ENCODE data around the gene TOR2A.

The TOR2A gene

DNA sequence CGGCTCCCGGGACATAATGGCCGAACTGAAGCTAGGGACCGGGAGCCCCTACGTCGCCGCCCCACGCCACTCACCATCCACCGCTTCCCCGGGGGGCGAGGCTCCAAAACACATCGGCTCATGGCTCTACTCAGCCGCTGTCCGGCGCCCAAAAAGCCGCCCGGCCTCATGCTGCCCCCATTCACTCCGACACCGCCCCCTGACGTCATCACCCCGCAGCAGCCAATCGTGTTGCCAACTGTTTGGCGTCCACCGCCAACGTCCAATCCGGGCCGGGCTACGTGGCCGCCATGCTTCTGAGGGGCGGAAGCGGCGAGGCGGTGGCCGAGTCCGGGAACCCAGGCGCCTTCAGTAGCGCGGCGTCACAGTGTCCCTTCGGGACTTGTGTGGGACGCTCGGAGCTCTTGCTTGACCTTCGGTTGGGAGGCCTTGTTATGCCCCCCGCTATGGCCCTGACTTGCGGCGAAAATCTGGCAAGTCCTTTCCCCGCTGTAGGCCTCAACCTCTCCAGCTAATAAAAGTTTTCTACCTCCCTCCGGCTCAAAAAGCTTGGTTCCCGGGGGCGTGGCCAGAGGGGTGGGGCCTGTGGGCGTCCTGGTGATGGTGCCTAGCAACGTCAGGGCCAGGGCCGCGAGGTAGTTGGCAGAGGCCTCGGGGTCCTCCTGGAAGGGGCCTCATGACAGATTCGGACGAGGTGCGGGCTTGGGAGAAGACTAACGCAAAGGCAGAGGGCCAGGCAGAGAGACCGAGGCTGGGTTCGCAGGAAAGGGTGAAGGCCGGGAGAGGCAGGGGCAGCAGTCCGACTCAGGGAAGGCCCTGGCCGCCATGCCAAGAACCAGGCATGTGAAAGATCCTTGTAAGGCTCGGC, 19.4 kb downstream of the TOR2A start, which contains the start of the genes PTRH1 and TTC16:
Gene PTRH1, minus strand, starts transcription at position 194 of the 868 bp plus-strand sequence. Its CDS starts 24 bp downstream, at position 170.
Gene TTC16, plus strand, starts transcription at position 610 of the 868 bp plus-strand sequence. Its CDS starts 67 bp downstream, at position 677.
- peak; percentile 99 for DNase-seq

DNA sequence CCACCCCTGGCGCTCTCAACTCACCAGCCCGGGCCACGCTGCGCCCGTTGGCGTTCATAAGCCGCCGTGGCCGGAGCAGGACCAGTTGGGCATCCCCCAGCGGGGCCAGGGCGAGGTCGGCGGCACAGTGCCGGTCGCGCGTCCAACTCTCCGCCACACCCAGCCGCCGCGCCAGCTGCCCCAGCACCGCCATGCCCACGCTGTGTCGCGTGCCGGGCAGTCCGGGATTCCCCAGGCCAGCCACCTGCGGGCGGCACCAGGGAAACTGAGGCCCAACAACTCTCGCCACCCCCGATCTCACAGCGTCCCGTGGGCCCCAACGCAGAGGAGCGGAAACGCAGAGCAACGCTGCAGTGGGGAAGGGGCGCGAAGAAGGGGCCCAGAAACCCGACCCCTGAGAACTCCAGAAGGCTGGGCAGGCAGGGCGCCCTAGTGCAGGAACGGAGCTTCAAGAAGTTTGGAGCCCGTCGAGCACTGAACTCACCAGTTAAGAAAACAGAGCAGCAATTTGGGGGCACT, 20.1 kb downstream of the TOR2A start:
- DNase-seq = no peak

DNA sequence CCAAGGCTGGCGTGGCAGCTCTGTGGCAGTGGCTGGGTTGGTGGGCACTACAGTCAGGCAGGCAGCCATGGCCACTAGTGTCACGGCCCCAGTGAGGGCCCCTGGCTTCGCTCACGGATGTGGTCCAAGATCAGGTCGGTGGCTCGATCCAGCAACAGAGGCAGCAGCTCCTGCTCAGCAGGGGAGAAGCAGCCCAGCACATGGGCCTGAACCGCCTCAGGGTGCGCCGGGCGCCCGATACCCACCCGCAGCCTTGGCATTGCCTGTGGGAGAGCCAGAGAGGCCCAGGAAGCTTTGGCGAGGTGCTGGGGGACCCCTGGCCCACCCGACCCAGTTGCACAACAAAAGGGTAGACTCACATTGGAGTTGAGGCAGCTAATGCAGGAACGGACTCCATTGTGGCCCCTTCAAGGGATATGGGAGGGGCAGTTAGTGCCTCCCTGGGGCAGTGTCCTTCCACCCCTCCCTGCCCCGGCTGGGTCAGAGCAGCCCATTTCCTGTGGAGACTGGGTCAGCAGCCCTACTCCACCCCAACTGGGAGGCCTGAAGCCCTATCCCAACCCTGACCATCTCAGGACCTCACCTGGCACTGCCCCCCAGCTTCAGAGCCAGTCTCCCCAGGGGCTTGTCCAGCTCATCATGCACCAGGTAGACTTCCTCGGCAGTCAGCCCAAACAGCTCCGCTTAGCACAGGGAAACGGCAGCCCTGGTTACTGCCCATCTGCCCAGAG, 20.9 kb downstream of the TOR2A start:
- DNase-seq = no peak

DNA sequence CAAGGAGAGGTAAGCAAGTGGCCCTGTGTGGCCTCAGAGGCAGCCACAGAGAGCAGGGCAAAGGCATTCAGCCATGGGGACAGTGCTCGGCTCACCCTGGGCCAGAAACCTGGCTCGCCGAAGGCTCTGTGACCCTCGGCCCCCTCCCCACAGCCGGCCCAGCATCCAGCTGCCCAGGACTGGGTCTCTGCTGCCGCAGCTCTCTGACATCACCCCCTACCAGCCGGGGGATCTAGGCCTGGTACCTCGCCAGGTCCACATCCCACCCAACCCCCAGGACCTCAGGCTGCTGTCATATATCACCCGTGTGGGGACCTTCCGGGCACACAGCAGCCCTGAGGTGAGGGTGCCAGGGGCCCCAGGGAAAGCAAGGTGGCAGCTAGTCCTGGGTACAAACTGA, 22.2 kb downstream of the TOR2A start:
- no peak for DNase-seq

DNA sequence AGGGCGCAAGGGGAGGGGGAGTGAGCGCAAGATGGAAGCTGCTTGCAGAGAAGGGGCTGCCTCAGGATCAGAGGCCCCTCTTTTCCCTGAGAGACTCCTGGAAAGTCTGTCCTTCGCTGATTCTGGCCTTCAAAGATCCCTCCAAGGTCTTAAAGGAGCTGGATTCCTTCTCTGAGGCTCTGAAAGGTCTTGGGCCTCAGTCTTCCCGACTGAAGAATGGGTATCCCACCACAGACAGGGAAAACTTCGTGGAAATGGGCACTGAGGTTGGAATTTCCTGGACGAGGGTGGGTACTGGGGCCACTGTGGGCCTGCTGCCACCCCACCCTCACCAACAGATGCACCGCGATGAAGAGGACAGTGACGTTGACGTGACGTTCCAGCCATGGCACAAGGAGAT, 22.7 kb downstream of the TOR2A start:
- DNase-seq = no peak

DNA sequence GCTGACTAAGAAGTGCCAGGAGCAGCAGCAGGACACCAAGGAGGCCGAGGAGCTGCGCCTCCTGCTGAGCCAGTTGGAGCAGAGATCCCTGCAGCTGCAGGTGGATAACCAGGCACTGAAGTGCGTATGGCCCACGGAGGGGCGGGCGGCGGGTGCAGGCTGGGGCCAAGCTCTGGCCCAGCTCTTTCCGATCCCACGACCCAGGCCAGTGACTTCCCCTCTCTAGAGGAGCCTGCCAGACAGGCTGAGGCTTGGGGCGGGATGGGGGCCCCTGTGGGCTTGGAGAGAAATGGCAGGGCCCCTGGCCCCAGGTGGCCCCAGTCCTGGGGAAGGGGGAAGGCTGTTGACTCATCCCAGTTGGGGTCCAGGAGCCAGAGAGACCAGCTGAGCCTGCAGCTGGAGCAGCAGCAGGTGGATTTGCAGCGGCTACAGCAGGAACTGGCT, 23.2 kb downstream of the TOR2A start:
- no peak for DNase-seq

DNA sequence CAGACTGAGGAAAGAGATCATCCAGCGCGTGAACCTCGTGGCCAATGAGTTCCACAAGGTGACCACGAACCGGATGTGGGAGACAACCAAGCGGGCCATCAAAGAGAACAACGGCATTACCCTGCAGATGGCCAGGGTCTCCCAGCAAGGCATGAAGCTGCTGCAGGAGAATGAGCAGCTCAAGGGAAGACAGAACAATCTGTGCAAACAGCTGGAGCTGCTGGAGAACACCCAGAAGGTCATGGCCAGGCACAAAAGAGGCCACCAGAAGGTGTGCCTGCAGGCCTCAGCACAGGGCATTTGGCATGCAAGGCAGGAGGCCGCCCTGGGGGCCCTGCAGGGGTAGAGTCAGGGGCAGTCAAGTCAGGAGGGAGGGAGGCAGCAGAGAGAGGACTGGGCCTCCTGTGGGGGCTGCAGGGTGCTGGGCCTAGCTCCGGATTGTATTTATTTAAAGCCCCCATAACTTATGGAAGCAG, 23.8 kb downstream of the TOR2A start:
- no peak for DNase-seq

DNA sequence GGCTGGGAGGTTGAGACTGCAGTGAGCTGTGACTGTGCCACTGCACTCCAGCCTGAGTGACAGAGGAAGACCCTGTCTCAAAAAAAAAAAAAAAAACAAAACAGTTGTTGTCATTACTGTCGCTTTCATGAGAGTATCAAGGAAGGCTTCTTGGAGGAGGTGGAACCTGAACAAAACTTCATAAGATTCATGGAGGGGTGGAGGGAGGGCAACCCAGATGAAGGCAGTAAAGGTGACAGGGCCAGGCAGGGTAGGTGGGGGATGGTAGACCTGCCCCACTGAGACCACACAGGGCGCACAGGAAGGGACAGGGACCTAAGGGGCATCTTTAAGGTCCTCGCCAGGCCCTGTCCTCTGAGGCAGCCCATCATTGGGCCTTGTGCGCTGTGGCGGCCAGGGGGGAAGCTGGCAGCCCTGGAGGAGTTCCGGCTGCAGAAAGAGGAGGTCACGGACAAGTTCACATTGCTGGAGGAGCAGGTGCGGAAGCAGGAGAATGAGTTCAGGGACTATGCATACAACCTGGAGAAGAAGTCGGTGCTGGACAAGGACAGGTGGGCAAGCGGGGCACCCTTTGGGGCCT, 24.8 kb downstream of the TOR2A start:
- no peak for DNase-seq

DNA sequence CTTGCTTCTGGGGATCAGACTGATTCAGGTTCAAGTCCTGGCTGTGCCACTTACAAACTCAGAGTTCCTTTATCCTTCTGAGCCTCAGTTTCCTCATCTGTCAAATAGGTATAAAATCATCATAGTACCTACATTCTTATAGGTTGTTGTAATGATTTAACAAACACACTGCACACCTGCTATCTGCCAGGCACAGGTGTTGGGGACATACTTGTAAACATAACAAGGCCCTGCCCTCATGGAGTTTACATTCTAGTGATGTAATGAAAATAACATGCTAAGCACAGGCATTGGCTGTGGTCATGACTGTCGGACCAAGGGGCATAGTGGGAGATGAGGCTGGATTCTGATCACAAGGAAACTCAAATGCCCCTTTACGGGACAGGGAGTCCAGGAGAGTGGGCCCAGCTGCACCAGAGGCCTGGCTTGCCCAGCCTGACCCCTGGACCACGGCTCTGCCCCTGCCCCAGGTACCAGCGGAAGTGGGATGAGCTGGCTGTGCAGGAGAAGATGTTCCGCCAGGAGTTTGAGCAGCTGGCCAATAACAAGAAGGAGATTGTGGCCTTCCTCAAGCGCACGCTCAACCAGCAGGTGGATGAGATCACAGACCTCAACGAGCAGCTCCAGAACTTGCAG, 26.0 kb downstream of the TOR2A start:
- no peak for DNase-seq

DNA sequence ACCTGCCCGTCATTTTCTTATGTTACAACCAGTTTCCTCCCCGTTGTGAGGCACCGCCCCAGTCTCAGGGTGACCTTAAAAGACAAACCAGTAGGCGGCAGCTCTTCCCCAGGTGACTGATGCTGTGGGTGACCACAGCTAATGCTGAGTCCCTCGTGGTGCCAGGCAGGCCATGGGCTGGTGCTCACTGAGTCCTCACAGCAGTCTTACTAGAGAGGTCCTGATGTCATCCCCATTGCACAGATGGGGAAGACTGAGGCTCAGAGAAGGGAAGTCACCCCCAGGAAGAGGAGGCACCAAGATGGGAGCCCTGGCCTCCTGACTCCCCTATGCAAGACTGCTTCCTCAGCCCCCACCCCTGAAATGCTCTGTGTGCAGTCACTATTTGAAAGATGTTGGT, 27.3 kb downstream of the TOR2A start:
- DNase-seq = no peak

DNA sequence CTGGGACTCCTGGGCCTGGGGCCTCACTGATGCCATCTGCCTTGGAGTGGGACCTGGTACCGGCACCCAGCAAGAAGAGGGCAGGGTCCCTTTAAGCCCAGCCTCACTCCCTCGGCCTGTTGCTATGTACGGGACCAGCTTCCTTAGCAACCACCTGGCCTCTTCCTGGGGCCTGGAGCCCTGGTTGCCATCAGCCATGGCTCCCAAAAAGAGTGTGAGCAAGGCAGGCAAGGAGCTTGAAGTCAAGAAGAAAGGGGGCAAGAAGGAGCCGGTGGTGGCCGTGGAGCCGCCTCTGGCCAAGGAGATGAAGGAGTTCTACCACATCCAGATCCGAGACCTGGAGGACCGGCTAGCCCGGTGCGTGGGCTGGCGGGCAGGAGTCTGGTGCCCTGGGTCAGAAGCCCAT, 28.3 kb downstream of the TOR2A start, which contains the start of gene CFAP157:
Gene CFAP157, plus strand, starts transcription at position 153 of the 406 bp plus-strand sequence. Its CDS starts 44 bp downstream, at position 197.
- DNase-seq = no peak

DNA sequence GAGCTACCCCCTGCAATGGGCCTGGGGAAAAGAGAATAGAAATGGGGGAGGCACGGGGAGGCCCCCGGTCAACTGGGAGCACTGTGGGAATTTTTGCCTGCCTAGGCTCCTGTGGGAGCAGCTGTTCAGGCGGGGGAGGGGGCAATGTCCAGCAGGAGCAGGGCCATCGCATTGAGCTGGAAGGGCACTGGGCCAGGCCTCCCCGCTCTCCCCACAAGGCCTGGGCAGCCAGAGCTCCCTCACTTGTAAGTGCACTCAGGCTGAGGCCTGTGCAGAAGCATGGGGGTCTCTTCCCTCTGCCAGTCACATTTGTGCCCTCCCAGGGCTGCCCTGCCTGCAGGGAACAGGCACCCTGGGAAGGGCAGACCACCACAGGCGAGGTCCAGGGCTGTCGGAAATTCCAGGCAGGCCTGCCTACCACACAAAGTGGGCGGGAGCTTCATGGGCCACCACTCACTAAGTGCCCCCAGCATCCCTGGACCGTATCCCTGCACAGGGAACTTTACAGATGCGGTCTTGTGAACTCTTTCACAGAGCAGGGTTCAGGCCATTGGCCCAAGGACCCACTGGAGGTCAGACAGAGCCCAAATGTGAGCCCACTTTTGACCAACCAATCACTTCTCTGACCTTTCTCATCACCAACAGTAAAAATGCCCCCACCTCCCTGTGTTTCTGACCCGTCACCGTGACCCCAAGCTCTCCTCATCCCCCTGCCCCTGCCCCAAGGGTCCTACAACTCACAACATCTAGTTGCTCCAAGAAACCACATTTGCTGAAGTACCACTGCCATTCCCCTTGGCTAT, 29.3 kb downstream of the TOR2A start:
- DNase-seq = no peak

DNA sequence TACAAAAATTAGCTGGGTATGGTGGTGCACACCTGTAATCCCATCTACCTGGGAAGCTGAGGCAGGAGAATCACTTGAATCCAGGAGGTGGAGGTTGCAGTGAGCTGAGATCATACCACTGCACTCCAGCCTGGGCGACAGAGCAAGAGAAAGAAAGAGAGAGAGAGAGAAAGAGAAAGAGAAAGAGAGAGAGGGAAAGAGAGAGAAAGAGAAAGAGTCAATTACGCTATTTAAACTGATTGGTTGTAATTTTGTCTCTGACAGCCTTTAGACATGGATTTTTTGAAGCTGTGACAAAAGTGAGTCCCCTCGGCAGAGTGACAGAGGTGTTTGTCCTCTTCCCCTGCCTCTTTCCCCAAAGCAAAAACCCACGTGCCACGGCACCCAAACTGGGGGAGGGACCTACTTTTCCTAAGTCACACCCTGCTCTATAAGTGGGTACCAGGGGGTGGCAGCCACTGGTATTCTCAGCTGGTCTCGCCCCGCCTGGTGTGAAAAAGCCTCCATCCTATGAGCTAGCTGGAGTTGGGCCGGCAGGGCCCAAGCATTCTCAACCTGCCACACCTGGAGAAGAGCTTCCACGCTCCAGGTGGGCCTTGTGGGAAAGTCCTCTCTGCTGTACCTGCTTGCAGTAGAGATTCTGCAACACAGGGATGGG, 31.7 kb downstream of the TOR2A start:
- DNase-seq = no peak

DNA sequence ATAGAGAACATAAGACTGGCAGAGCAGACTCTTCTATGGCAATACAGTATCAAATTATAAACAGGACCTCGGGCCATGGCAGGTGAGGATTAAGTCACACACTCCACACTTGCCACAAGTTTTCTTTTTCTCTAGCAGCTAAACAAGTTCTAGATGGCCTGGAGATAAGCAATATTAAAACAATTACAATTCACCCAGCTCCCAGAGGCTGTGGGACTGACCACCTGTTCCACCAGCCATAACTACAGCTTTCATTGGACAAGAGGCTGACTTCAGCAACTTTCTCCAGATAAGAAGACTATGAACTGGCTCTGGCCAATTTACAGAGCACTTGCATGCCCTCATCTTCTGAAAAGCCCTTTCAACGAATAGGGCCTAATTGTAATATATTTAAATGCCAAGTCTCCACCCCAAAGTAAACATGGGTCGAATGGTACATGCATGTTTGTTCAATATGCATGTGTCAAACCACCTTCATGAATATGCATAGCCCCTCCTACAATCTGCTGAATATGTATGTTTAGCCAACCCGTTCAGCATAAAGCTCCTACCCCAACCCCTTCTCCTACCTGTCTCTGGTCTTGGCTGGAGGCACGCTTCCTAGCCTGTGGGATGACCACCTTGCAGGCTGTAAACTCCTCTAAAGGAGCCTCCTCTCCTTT, 34.4 kb downstream of the TOR2A start:
- DNase-seq = no peak

DNA sequence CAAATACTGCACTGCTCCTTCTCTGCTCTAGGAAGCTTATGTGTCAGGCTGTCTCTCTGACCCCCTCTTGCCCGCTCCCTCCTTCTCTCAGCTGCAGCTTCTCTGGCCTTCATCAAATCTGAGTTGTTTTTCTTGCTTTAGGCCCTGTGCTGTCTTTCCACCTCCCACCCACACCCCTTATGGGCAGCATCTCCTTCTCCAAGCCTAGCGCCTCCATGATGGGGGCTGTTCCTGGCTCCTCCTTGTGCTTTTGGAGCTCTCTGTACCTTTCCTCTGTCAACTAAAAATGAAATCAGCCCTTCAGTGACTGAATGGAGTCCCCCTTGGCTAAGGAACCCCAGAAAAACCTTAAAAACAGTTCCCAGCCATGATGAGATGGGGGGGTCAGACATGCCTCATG, 35.0 kb downstream of the TOR2A start:
- DNase-seq = no peak

DNA sequence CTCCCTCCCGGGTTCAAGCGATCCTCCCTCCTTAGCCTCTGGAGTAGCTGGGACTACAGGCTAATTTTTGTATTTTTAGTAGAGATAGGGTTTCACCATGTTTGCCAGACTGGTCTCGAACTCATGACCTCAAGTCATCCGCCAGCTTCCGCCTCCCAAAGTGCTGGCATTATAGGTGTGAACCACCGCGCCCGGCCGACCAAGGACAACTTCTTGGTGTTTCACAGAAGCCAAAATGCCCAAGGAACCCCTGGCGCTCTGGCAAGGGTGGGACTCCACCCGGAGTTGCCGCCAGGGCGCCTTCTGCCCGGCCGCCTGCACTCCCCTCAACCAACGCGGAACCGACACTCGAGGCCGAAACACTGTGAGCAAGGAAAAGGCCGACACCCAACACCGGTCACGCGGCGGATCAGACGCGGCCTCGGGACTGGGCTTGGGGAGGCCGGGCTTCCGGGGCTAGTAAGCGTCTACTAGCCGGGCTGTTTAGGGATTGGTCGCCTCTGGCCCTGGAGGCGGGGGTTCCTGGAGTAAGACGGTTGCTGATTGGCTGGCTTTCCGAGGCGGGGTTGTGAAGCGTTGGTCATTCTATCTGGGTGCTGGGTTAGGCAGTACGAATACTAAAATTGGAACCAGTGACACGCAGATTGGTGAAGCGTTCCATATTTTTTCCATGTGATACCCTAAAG, 36.0 kb downstream of the TOR2A start:
- peak; percentile 73 for DNase-seq

DNA sequence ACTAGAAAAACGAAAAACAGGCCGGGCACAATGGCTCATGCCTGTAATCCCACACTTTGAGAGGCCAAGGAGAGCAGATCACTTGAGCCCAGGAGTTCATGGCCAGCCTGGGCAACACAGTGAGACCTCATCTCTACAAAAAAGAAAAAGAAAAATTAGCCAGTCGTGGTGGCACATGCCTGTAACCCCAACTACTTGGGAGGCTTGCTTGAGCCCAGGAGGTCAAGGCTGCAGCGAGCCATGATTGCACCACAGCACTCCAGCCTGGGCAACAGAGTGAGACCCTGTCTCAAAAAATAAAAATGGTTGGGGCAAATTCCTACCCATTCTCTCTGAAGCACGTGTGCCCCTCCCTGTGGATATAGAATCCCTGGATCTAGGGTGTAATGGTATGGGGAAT, 36.7 kb downstream of the TOR2A start:
- DNase-seq = no peak

DNA sequence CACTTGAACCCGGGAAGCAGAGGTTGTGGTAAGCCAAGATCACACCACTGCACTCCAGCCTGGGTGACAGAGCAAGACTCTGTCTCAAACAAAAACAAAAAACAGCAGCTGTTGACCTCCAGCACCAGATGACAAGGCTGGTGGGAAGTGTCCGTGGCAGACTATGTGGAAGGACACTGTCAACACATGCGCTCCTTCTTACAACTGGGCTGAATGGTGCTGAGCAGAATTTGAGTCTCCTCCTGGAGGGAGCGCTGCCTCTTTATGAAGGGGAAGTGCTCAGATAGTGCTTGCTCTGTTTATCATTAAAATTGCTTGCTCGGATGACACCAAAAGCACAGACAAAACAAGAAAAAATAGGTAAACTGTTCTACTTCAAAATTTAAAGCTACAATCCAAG, 37.5 kb downstream of the TOR2A start:
- no peak for DNase-seq

DNA sequence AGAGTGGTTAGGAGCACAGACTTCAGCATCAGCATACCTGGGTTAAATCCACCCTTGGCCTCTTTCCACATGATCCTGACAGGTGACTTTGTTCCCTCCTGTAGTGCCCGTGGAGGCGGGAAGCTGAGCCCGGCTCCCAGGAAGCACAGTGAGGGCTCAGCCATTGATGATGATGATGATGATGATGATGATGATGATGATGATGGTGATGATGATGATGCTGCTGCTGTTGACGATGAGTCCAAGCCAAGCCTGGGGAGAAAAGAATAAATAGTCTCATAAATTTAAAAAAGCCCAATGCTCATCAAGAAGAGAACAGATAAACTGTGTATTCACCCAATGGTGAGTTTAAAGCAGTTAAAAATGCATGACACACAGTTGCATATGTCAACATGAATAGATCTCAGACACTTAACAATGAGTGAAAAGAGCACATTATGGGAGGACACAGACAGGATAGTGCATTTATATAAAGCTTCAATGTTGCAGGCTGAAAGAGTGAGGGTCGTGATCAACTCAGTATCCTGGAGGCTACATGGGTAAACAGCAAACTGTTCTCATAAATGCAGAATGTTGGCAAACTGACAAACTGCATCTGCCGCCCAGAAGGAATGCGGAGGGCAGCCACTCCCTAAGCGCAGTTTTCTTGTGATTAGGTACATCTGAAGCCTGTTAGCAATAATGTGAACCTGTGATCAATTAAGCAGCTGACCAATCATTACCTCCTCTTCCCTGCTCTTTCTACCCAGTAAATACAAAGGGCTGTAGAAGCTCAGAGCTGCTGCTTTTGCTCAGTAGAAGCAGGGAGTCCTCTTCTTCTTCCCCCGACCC, 40.0 kb downstream of the TOR2A start:
- no peak for DNase-seq

Measured in effector CD4-positive, alpha-beta T cell (primary cell).